A673 (cell line): Measurements from ENCODE around the gene HIRIP3. TPM values are rescaled to one million over a fixed set of nuclear protein-coding genes. Genes with fewer than 3 reads are reported as not detected.

ENCODE experiments used
- BruUV-seq: library from RNA; stranded (reverse); fragments of 400-500 nt; replicated peaks from 2 replicates; lab custom pipeline; 2021; lab: Mats Ljungman, UMichigan
- CTCF ChIA-PET: fragments of 300-600 bp; sonication (Branson Sonifier 250); formaldehyde crosslinking; loops from one replicate; lab custom pipeline; 2022; ENCODE audit warnings: antibody characterized with exemption; lab: Charles Lee
- POLR2A ChIA-PET: fragments of 300-600 bp; sonication (Branson Sonifier 250); formaldehyde crosslinking; loops from one replicate; lab custom pipeline; 2022; ENCODE audit warnings: antibody characterized with exemption; ENCODE audit not compliant: low non-redundant PET; lab: Charles Lee
- DNase-seq: peaks from one replicate; pipeline ENCODE4 v3.0.0-alpha.2; 2015; ENCODE audit warnings: low spot score
- H3K27ac ChIP-seq: fragments of 200-600 bp; sonication (generic); 2 replicates; pipeline ENCODE4 v1.5.1; 2016; ENCODE audit warnings: mixed run types, low read depth, mild to moderate bottlenecking, mixed read lengths, antibody characterized with exemption, low read length; ENCODE audit not compliant: poor library complexity, severe bottlenecking
- H3K27me3 ChIP-seq: fragments of 200-600 bp; sonication (generic); replicated peaks from 2 replicates; pipeline ENCODE4 v1.6.1; 2017; ENCODE audit warnings: mixed run types, low read depth, mild to moderate bottlenecking, mixed read lengths, antibody characterized with exemption, low read length; ENCODE audit not compliant: insufficient read depth, poor library complexity
- H3K36me3 ChIP-seq: fragments of 200-600 bp; sonication (generic); 2 replicates; pipeline ENCODE4 v1.6.1; 2016; ENCODE audit warnings: mixed run types, mild to moderate bottlenecking, mixed read lengths, antibody characterized with exemption, low read length; ENCODE audit not compliant: insufficient read depth, poor library complexity, severe bottlenecking
- H3K4me1 ChIP-seq: fragments of 200-600 bp; sonication (generic); 2 replicates; pipeline ENCODE4 v1.6.1; 2017; ENCODE audit warnings: mixed run types, mild to moderate bottlenecking, mixed read lengths, antibody characterized with exemption, low read length; ENCODE audit not compliant: insufficient read depth, poor library complexity, severe bottlenecking
- H3K4me3 ChIP-seq: fragments of 200-600 bp; sonication (generic); 2 replicates; pipeline ENCODE4 v1.5.1; 2016; ENCODE audit warnings: low read depth, mixed run types, mild to moderate bottlenecking, mixed read lengths, low read length; ENCODE audit not compliant: poor library complexity, severe bottlenecking
- H3K9me3 ChIP-seq: fragments of 200-600 bp; sonication (generic); 2 replicates; pipeline ENCODE4 v1.6.1; 2016; ENCODE audit warnings: mixed run types, low read depth, mild to moderate bottlenecking, mixed read lengths, antibody characterized with exemption, low read length; ENCODE audit not compliant: poor library complexity, severe bottlenecking
- EZH2 ChIP-seq: fragments of 200-600 bp; sonication (generic); IDR thresholded peaks from 2 replicates; pipeline ENCODE4 v1.6.1; 2017; ENCODE audit warnings: borderline replicate concordance, low read depth, mild to moderate bottlenecking, mixed read lengths, antibody characterized with exemption, low read length; ENCODE audit not compliant: poor library complexity, severe bottlenecking
- intact Hi-C: fragments of 100-400 bp; cut with micrococcal nuclease; formaldehyde crosslinking; loops from one replicate; pipeline ENCODE4 v1.10.0; 2022; ENCODE audit not compliant: unreplicated experiment
- total RNA-seq: library from RNA; stranded (reverse); gene quantifications from 2 replicates; pipeline ENCODE4 v1.2.3, GENCODE V29; 2021
- TF ChIP-seq, protein P1 (sequence below): fragments of 300-800, 200-600 bp; sonication (generic); conservative IDR thresholded peaks from 2 replicates; pipeline ENCODE4 v1.5.1; 2017; ENCODE audit warnings: low read depth, mild to moderate bottlenecking, antibody characterized with exemption, low read length, moderate library complexity, mixed read lengths

The HIRIP3 gene
- total RNA-seq, 1 experiment from 2014 or later: 29.7 TPM

GRCh38 chr16:30002614-30003346 is 7.4 kb upstream of the HIRIP3 start:
- ChIA-PET POLR2A (interaction anchor here (0.6 kb wide), 1 partner anchor 102 kb away, joined by 3 read pairs; the partner anchor contains the start of gene ASPHD1), CTCF (no interaction called here)
- intact Hi-C loops: no loop called here
- Histone ChIP-seq H3K27ac (no peak overlapping the region), H3K36me3 (peaks cover 17% of the 10 kb centered on the region), H3K4me3 (no peak overlapping the region), H3K4me1 (no peaks in the 10 kb centered on the region), H3K27me3 (no peaks in the 10 kb centered on the region), H3K9me3 (no peaks in the 10 kb centered on the region)
- no TSS peak for BruUV-seq
- TF ChIP-seq, protein P1, sequence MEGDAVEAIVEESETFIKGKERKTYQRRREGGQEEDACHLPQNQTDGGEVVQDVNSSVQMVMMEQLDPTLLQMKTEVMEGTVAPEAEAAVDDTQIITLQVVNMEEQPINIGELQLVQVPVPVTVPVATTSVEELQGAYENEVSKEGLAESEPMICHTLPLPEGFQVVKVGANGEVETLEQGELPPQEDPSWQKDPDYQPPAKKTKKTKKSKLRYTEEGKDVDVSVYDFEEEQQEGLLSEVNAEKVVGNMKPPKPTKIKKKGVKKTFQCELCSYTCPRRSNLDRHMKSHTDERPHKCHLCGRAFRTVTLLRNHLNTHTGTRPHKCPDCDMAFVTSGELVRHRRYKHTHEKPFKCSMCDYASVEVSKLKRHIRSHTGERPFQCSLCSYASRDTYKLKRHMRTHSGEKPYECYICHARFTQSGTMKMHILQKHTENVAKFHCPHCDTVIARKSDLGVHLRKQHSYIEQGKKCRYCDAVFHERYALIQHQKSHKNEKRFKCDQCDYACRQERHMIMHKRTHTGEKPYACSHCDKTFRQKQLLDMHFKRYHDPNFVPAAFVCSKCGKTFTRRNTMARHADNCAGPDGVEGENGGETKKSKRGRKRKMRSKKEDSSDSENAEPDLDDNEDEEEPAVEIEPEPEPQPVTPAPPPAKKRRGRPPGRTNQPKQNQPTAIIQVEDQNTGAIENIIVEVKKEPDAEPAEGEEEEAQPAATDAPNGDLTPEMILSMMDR: no peak
- no peak for TF ChIP-seq EZH2
- no peak for DNase-seq

- Histone ChIP-seq H3K27me3 (no peaks in the 10 kb centered on the region), H3K4me3 (no peak overlapping the region), H3K4me1 (peaks cover 5% of the 10 kb centered on the region), H3K9me3 (no peaks in the 10 kb centered on the region), H3K36me3 (peaks cover 28% of the 10 kb centered on the region), H3K27ac (no peak overlapping the region)
- TF ChIP-seq EZH2: no peak
- TF ChIP-seq, protein P1: no peak
- intact Hi-C loops: no loop called here
- ChIA-PET POLR2A (no interaction called here), CTCF (no interaction called here)
- no peak for DNase-seq
- BruUV-seq: no TSS peak
These were observed 5.6 kb upstream of the HIRIP3 start for GRCh38 chr16:30000735-30001631.

- H3K4me3 ChIP-seq: no peak overlapping the region
- ChIA-PET CTCF (no interaction called here), POLR2A (no interaction called here)
- BruUV-seq: no TSS peak
- peaks cover 12% of the 10 kb centered on the region for H3K4me1 ChIP-seq
- peaks cover 24% of the 10 kb centered on the region for H3K36me3 ChIP-seq
- no peak for DNase-seq
- intact Hi-C loops: no loop called here
- TF ChIP-seq, protein P1: no peak
- TF ChIP-seq EZH2: no peak
- no peaks in the 10 kb centered on the region for H3K27me3 ChIP-seq
- H3K27ac ChIP-seq: no peak overlapping the region
- H3K9me3 ChIP-seq: no peaks in the 10 kb centered on the region
These were observed 4.2 kb upstream of the HIRIP3 start for GRCh38 chr16:29999605-30000004.
